Neuronal stem cell (in vitro differentiated cells): ENCODE measurements around the gene ONECUT1.
A peak's percentile ranks its signal among the peaks of the same experiment; 100 is the strongest.

ENCODE experiments used
- DNase-seq: peaks from one replicate; pipeline ENCODE4 v3.0.0-alpha.2; 2013; ENCODE audit warnings: low spot score
- H2AFZ ChIP-seq: one replicate; pipeline ENCODE4 v1.6.1; 2013; ENCODE audit warnings: mild to moderate bottlenecking, low read length, inconsistent platforms
- H2AK5ac ChIP-seq: 2 replicates; pipeline ENCODE4 v1.6.1; 2013; ENCODE audit warnings: low read depth, mild to moderate bottlenecking, inconsistent platforms, low read length, moderate library complexity, mixed read lengths
- H2BK120ac ChIP-seq: 2 replicates; pipeline ENCODE4 v1.6.1; 2013; ENCODE audit warnings: low read depth, mild to moderate bottlenecking, inconsistent platforms, low read length, moderate library complexity, mixed read lengths
- H2BK12ac ChIP-seq: one replicate; pipeline ENCODE4 v1.6.1; 2013; ENCODE audit warnings: low read length, inconsistent platforms
- H2BK15ac ChIP-seq: 2 replicates; pipeline ENCODE4 v1.6.1; 2013; ENCODE audit warnings: mild to moderate bottlenecking, low read length, inconsistent platforms, mixed read lengths
- H2BK5ac ChIP-seq: one replicate; pipeline ENCODE4 v1.6.1; 2013; ENCODE audit warnings: inconsistent platforms, mild to moderate bottlenecking, low read length, moderate library complexity
- H3K14ac ChIP-seq: one replicate; pipeline ENCODE4 v1.6.1; 2013; ENCODE audit warnings: low read length, inconsistent platforms
- H3K18ac ChIP-seq: 2 replicates; pipeline ENCODE4 v1.6.1; 2013; ENCODE audit warnings: low read length, inconsistent platforms
- H3K23ac ChIP-seq: 2 replicates; pipeline ENCODE4 v1.6.1; 2013; ENCODE audit warnings: low read depth, mild to moderate bottlenecking, mixed read lengths, low read length, inconsistent platforms; ENCODE audit not compliant: poor library complexity
- H3K27ac ChIP-seq: replicated peaks from 3 replicates; pipeline ENCODE4 v1.5.1; 2013; ENCODE audit warnings: low read length, inconsistent platforms
- H3K27me3 ChIP-seq, 3 experiments: 2 replicates each; pipeline ENCODE4 v1.6.1; 2013; ENCODE audit warnings: low read length in 3 of 3, mild to moderate bottlenecking in 2 of 3, inconsistent platforms in 1 of 3, low read depth in 1 of 3, mixed read lengths in 1 of 3, moderate library complexity in 1 of 3; ENCODE audit not compliant: control insufficient read depth in 3 of 3, insufficient read depth in 3 of 3
- H3K36me3 ChIP-seq, 2 donors: replicated peaks in 1 of 2; 2 replicates each; pipeline ENCODE4 v1.6.1; 2013; ENCODE audit warnings: low read length in 2 of 2; ENCODE audit not compliant: control insufficient read depth in 2 of 2, insufficient read depth in 2 of 2
- H3K4ac ChIP-seq: 2 replicates; pipeline ENCODE4 v1.6.1; 2013; ENCODE audit warnings: inconsistent platforms, mild to moderate bottlenecking, low read length, moderate library complexity
- H3K4me1 ChIP-seq, 2 donors: 1 replicate in 1 of 2; 2 replicates in 1 of 2; pipeline ENCODE4 v1.6.1; 2013; ENCODE audit warnings: low read length in 2 of 2, low read depth in 1 of 2; ENCODE audit not compliant: control insufficient read depth in 2 of 2, insufficient read depth in 1 of 2
- H3K4me2 ChIP-seq: one replicate; pipeline ENCODE4 v1.6.1; 2013; ENCODE audit warnings: mild to moderate bottlenecking, low read length, inconsistent platforms; ENCODE audit not compliant: insufficient read depth, poor library complexity, severe bottlenecking
- H3K4me3 ChIP-seq, 2 donors: 2 replicates each; pipeline ENCODE4 v1.5.1; 2013; ENCODE audit warnings: low read length in 2 of 2, mild to moderate bottlenecking in 2 of 2, inconsistent platforms in 1 of 2, moderate library complexity in 1 of 2
- H3K79me1 ChIP-seq: one replicate; pipeline ENCODE4 v1.6.1; 2013; ENCODE audit warnings: low read depth, mild to moderate bottlenecking, inconsistent platforms, low read length, moderate library complexity
- H3K9ac ChIP-seq: one replicate; pipeline ENCODE4 v1.6.1; 2013; ENCODE audit warnings: mild to moderate bottlenecking, low read depth, low read length, inconsistent platforms; ENCODE audit not compliant: poor library complexity
- H3K9me3 ChIP-seq, 2 donors: replicated peaks in 1 of 2; 2 replicates each; pipeline versions ENCODE3 to v1.6.1; 2013; ENCODE audit warnings: low read length in 2 of 2, mild to moderate bottlenecking in 2 of 2, inconsistent platforms in 1 of 2, low read depth in 1 of 2, mixed read lengths in 1 of 2, moderate library complexity in 1 of 2; ENCODE audit not compliant: control insufficient read depth in 2 of 2, insufficient read depth in 1 of 2
- H4K8ac ChIP-seq: one replicate; pipeline ENCODE4 v1.6.1; 2013; ENCODE audit warnings: low read depth, mild to moderate bottlenecking, inconsistent platforms, low read length, moderate library complexity
- H4K91ac ChIP-seq: one replicate; pipeline ENCODE4 v1.6.1; 2013; ENCODE audit warnings: low read length, low read depth, mild to moderate bottlenecking, inconsistent platforms; ENCODE audit not compliant: poor library complexity
- WGBS, 2 donors: extraction: QIAGEN DNeasy Blood & Tissue Kit; methylation state at CpG; one replicate each; pipeline ENCODE4 v1.1.7; 2013; ENCODE audit warnings: missing lambda C conversion rate in 2 of 2, mixed read lengths in 1 of 2; ENCODE audit not compliant: insufficient read length in 2 of 2, insufficient replicate concordance in 1 of 2; ENCODE audit errors: extremely low coverage in 2 of 2; 5-methylcytosine and 5-hydroxymethylcytosine counted together

Gene ONECUT1

GRCh38 chr15:52806284-52806655 is 16.1 kb upstream of the ONECUT1 start:
- DNase-seq = no peak
- peak overlapping the region; percentile 5 for H2BK120ac ChIP-seq
- no peak overlapping the region for H2BK12ac ChIP-seq
- no peak overlapping the region for H3K27ac ChIP-seq
- no peak overlapping the region for H2BK5ac ChIP-seq
- no peaks in the 10 kb centered on the region for H3K79me1 ChIP-seq
- H3K14ac ChIP-seq = no peak overlapping the region
- WGBS, 2 donors = no CpG with 5 or more reads among the region's 9 CpGs
- H3K23ac ChIP-seq = no peak overlapping the region
- H3K18ac ChIP-seq = peak overlapping the region; percentile 59
- no peak overlapping the region for H3K4ac ChIP-seq
- peaks cover 3 to 4% of the 10 kb centered on the region in 2 donors for H3K4me1 ChIP-seq
- no peak overlapping the region for H3K9ac ChIP-seq
- H2AFZ ChIP-seq = peak overlapping the region; percentile 81
- H4K8ac ChIP-seq = no peak overlapping the region
- H3K4me2 ChIP-seq = peak overlapping the region; percentile 61
- H3K4me3 ChIP-seq = no peak overlapping the region
- H2AK5ac ChIP-seq = no peak overlapping the region
- H3K27me3 ChIP-seq = peaks cover 12 to 98% (median 61%) of the 10 kb centered on the region in 3 experiments
- H3K36me3 ChIP-seq = no peaks in the 10 kb centered on the region
- H3K9me3 ChIP-seq = peaks cover 0 to 2% of the 10 kb centered on the region in 2 donors
- H2BK15ac ChIP-seq = peak overlapping the region; percentile 87
- no peak overlapping the region for H4K91ac ChIP-seq

GRCh38 chr15:52805351-52806283 is 15.5 kb upstream of the ONECUT1 start:
- peak overlapping the region; percentile 43 for H2BK12ac ChIP-seq
- peak; percentile 46 for DNase-seq
- H2BK120ac ChIP-seq = peak overlapping the region; percentile 5
- no CpG with 5 or more reads among the region's 93 CpGs for WGBS, 2 donors
- H3K4me3 ChIP-seq = peak overlapping the region in 1 of 2 donors; percentile 33
- no peak overlapping the region for H3K14ac ChIP-seq
- peak overlapping the region; percentile 81 for H2AFZ ChIP-seq
- no peaks in the 10 kb centered on the region for H3K36me3 ChIP-seq
- H3K79me1 ChIP-seq = no peaks in the 10 kb centered on the region
- H3K4ac ChIP-seq = no peak overlapping the region
- H2BK5ac ChIP-seq = no peak overlapping the region
- peak overlapping the region; percentile 6 for H4K8ac ChIP-seq
- peak overlapping the region; percentile 77 for H3K23ac ChIP-seq
- no peak overlapping the region for H4K91ac ChIP-seq
- H3K4me2 ChIP-seq = peak overlapping the region; percentile 61
- peaks cover 3 to 4% of the 10 kb centered on the region in 2 donors for H3K4me1 ChIP-seq
- H2AK5ac ChIP-seq = no peak overlapping the region
- no peak overlapping the region for H3K27ac ChIP-seq
- H3K9ac ChIP-seq = no peak overlapping the region
- peaks cover 0 to 4% of the 10 kb centered on the region in 2 donors for H3K9me3 ChIP-seq
- peak overlapping the region; percentile 83 for H3K18ac ChIP-seq
- peaks cover 15 to 98% (median 68%) of the 10 kb centered on the region in 3 experiments for H3K27me3 ChIP-seq
- peak overlapping the region; percentile 87 for H2BK15ac ChIP-seq

GRCh38 chr15:52804526-52805081 is 14.5 kb upstream of the ONECUT1 start:
- Histone ChIP-seq H2BK5ac (no peak overlapping the region), H4K91ac (no peak overlapping the region), H3K23ac (no peak overlapping the region), H3K27me3 (peaks cover 21 to 98% (median 77%) of the 10 kb centered on the region in 3 experiments), H3K36me3 (no peaks in the 10 kb centered on the region), H3K4me3 (peak overlapping the region in 1 of 2 donors; percentile 31), H2AK5ac (no peak overlapping the region), H2BK12ac (no peak overlapping the region), H3K4ac (no peak overlapping the region), H4K8ac (no peak overlapping the region), H2BK15ac (no peak overlapping the region), H3K9ac (no peak overlapping the region), H2BK120ac (no peak overlapping the region), H3K9me3 (peaks cover 0 to 4% of the 10 kb centered on the region in 2 donors), H3K79me1 (no peaks in the 10 kb centered on the region), H3K4me2 (peak overlapping the region; percentile 53), H3K4me1 (peaks cover 3 to 4% of the 10 kb centered on the region in 2 donors), H3K14ac (no peak overlapping the region), H3K27ac (no peak overlapping the region), H3K18ac (no peak overlapping the region), H2AFZ (peak overlapping the region; percentile 66)
- DNase-seq = peak; percentile 32
- no CpG with 5 or more reads among the region's 25 CpGs for WGBS, 2 donors
